Keratinocyte (primary cell): ENCODE measurements around the gene TUFT1. TPM values are rescaled to one million over a fixed set of nuclear protein-coding genes. Genes with fewer than 3 reads are reported as not detected.

Source experiments
- DNase-seq: peaks from one replicate; pipeline ENCODE4 v3.0.0-alpha.2; 2011; ENCODE audit warnings: low read depth, missing footprints, low spot score
- FAIRE-seq: peaks from 2 replicates; lab custom pipeline; 2011; peaks lifted over from hg19 to GRCh38; lab: Jason Lieb, UNC
- H2AFZ ChIP-seq: 2 replicates; pipeline ENCODE4 v1.6.0; 2012; ENCODE audit warnings: low read length, control low read depth, inconsistent platforms; ENCODE audit not compliant: control insufficient read depth
- H3K27ac ChIP-seq: 2 replicates; pipeline ENCODE4 v1.5.1; 2011; ENCODE audit warnings: low read length; ENCODE audit not compliant: control insufficient read depth, insufficient read depth
- H3K27me3 ChIP-seq: 3 replicates; pipeline ENCODE4 v1.6.0; 2011; ENCODE audit warnings: low read length; ENCODE audit not compliant: control insufficient read depth, insufficient read depth; ENCODE audit errors: extremely low read depth
- H3K36me3 ChIP-seq, 2 experiments: 2 replicates in 1 of 2; 3 replicates in 1 of 2; pipeline ENCODE4 v1.5.1; 2011; ENCODE audit warnings: low read length in 2 of 2, mild to moderate bottlenecking in 1 of 2; ENCODE audit not compliant: control insufficient read depth in 2 of 2, insufficient read depth in 2 of 2; ENCODE audit errors: extremely low read depth in 1 of 2
- H3K4me1 ChIP-seq: 3 replicates; pipeline ENCODE4 v1.5.1; 2011; ENCODE audit warnings: low read length; ENCODE audit not compliant: control insufficient read depth, insufficient read depth; ENCODE audit errors: extremely low read depth
- H3K4me2 ChIP-seq: 3 replicates; pipeline ENCODE4 v1.6.0; 2011; ENCODE audit warnings: low read depth, low read length; ENCODE audit not compliant: control insufficient read depth, insufficient read depth; ENCODE audit errors: extremely low read depth
- H3K4me3 ChIP-seq, 3 experiments: fragments of 200-600 bp in 1 of 3; sonication (generic) in 1 of 3; 2 replicates in 2 of 3; 3 replicates in 1 of 3; pipeline ENCODE4 v1.5.1; 2011 to 2016; ENCODE audit warnings: low read length in 3 of 3, mild to moderate bottlenecking in 3 of 3, control low read depth in 2 of 3, inconsistent platforms in 1 of 3, low read depth in 1 of 3, mixed read lengths in 1 of 3, mixed run types in 1 of 3, moderate library complexity in 1 of 3; ENCODE audit not compliant: control insufficient read depth in 2 of 3, insufficient read depth in 2 of 3; ENCODE audit errors: extremely low read depth in 1 of 3
- H3K79me2 ChIP-seq: 2 replicates; pipeline ENCODE4 v1.6.0; 2012; ENCODE audit warnings: low read length; ENCODE audit not compliant: control insufficient read depth, insufficient read depth
- H3K9ac ChIP-seq: 3 replicates; pipeline ENCODE4 v1.6.0; 2011; ENCODE audit warnings: low read length; ENCODE audit not compliant: control insufficient read depth, insufficient read depth; ENCODE audit errors: extremely low read depth
- H3K9me1 ChIP-seq: 3 replicates; pipeline ENCODE4 v1.6.0; 2011; ENCODE audit warnings: low read length; ENCODE audit not compliant: control insufficient read depth, insufficient read depth; ENCODE audit errors: extremely low read depth
- H3K9me3 ChIP-seq: 2 replicates; pipeline ENCODE4 v1.5.1; 2012; ENCODE audit warnings: low read depth, low read length; ENCODE audit not compliant: control insufficient read depth
- H4K20me1 ChIP-seq: 3 replicates; pipeline ENCODE4 v1.6.0; 2011; ENCODE audit warnings: low read length; ENCODE audit not compliant: control insufficient read depth, insufficient read depth; ENCODE audit errors: extremely low read depth
- EZH2 ChIP-seq: IDR thresholded peaks from one replicate; pipeline ENCODE4 v1.6.1; 2012; ENCODE audit warnings: inconsistent platforms, mild to moderate bottlenecking, low read length, moderate library complexity
- dilution Hi-C: fragments of 300-500 bp; cut with MboI; formaldehyde crosslinking; loops from one replicate; pipeline ENCODE4 v1.7.0; 2020; ENCODE audit warnings: low sequenced_read_pairs; ENCODE audit not compliant: extremely low pct_ligation_motif_present
- polyA plus RNA-seq, 5 experiments: library from polyadenylated mRNA; depleted of rRNA in 3 of 5; stranded (reverse) in 3 of 5; stranded (forward) in 1 of 5; unstranded in 1 of 5; fragments of >200 nt; gene quantifications; 1 replicate in 1 of 5; 2 replicates in 3 of 5; 3 replicates in 1 of 5; pipeline versions ENCODE4 v1.2.1 to v1.2.3, GENCODE V29; 2011 to 2012; ENCODE audit warnings: missing spikeins in 2 of 5, low read depth in 1 of 5, low replicate concordance in 1 of 5
- TF ChIP-seq, protein P1 (sequence below), 3 experiments: IDR thresholded peaks in 1 of 3; conservative IDR thresholded peaks in 1 of 3; optimal IDR thresholded peaks in 1 of 3; 2 replicates in 2 of 3; 3 replicates in 1 of 3; pipeline versions ENCODE3 to v1.5.1; 2011; ENCODE audit warnings: low read length in 3 of 3, mild to moderate bottlenecking in 3 of 3, moderate library complexity in 2 of 3, control low read depth in 1 of 3, inconsistent platforms in 1 of 3; ENCODE audit not compliant: insufficient read depth in 2 of 3; ENCODE audit errors: extremely low read depth in 1 of 3

Gene TUFT1
- polyA plus RNA-seq, 1 donor (not counting 4 experiments of a cell fraction or from before 2014, with no cell fraction given), result 70.0 TPM

GRCh38 chr1:151615711-151616504, 75.8 kb downstream of the TUFT1 start:
- H3K9ac ChIP-seq, result no peak overlapping the region
- no peak overlapping the region for H2AFZ ChIP-seq
- H3K9me1 ChIP-seq, result peaks cover 2% of the 10 kb centered on the region
- H4K20me1 ChIP-seq, result no peaks in the 10 kb centered on the region
- peaks cover 33% of the 10 kb centered on the region for H3K4me1 ChIP-seq
- H3K4me2 ChIP-seq, result peak overlapping the region; percentile 54
- FAIRE-seq, result no peak
- no peak for DNase-seq
- H3K9me3 ChIP-seq, result no peaks in the 10 kb centered on the region
- no peak for TF ChIP-seq EZH2
- TF ChIP-seq, protein P1, sequence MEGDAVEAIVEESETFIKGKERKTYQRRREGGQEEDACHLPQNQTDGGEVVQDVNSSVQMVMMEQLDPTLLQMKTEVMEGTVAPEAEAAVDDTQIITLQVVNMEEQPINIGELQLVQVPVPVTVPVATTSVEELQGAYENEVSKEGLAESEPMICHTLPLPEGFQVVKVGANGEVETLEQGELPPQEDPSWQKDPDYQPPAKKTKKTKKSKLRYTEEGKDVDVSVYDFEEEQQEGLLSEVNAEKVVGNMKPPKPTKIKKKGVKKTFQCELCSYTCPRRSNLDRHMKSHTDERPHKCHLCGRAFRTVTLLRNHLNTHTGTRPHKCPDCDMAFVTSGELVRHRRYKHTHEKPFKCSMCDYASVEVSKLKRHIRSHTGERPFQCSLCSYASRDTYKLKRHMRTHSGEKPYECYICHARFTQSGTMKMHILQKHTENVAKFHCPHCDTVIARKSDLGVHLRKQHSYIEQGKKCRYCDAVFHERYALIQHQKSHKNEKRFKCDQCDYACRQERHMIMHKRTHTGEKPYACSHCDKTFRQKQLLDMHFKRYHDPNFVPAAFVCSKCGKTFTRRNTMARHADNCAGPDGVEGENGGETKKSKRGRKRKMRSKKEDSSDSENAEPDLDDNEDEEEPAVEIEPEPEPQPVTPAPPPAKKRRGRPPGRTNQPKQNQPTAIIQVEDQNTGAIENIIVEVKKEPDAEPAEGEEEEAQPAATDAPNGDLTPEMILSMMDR (optimal IDR thresholded peaks at IDR 0.05 in 1 of 3, IDR thresholded peaks at IDR 0.05 in 1 of 3, conservative IDR thresholded peaks at IDR 0.05 in 1 of 3; ENCODE audit: extremely low read depth in 1 of 3, insufficient read depth in 2 of 3, low read length in 3 of 3), result no peak
- H3K4me3 ChIP-seq, result no peak overlapping the region
- peaks cover 34% of the 10 kb centered on the region for H3K79me2 ChIP-seq
- H3K27me3 ChIP-seq, result no peaks in the 10 kb centered on the region
- H3K36me3 ChIP-seq, result no peaks in the 10 kb centered on the region
- dilution Hi-C loops, result no loop called here
- peak overlapping the region; percentile 41 for H3K27ac ChIP-seq

GRCh38 chr1:151616505-151616849, 76.4 kb downstream of the TUFT1 start:
- Histone ChIP-seq H3K4me3 (peak overlapping the region in 1 of 3 experiments; percentile 11), H3K36me3 (no peaks in the 10 kb centered on the region), H2AFZ (no peak overlapping the region), H3K9ac (no peak overlapping the region), H4K20me1 (no peaks in the 10 kb centered on the region), H3K4me2 (peak overlapping the region; percentile 54), H3K9me1 (peaks cover 2% of the 10 kb centered on the region), H3K4me1 (peaks cover 27% of the 10 kb centered on the region), H3K27ac (peak overlapping the region; percentile 42), H3K79me2 (peaks cover 37% of the 10 kb centered on the region), H3K27me3 (no peaks in the 10 kb centered on the region), H3K9me3 (no peaks in the 10 kb centered on the region)
- no peak for FAIRE-seq
- dilution Hi-C loops, result no loop called here
- no peak for TF ChIP-seq EZH2
- TF ChIP-seq, protein P1 (optimal IDR thresholded peaks at IDR 0.05 in 1 of 3, IDR thresholded peaks at IDR 0.05 in 1 of 3, conservative IDR thresholded peaks at IDR 0.05 in 1 of 3; ENCODE audit: extremely low read depth in 1 of 3, insufficient read depth in 2 of 3, low read length in 3 of 3), result no peak
- no peak for DNase-seq
